SK-N-SH (cell line): ENCODE measurements around the gene BTN3A1. TPM values are rescaled to one million over a fixed set of nuclear protein-coding genes. Genes with fewer than 3 reads are reported as not detected.

ENCODE experiments used
- CTCF ChIA-PET: fragments of 300-600, 350-600 bp; formaldehyde crosslinking; extraction: SDS; loops from one replicate; lab custom pipeline; 2021; lab: Yijun Ruan, JAX
- POLR2A ChIA-PET: fragments of 350-600 bp; sonication (Branson Sonifier 250); formaldehyde crosslinking; extraction: SDS; loops from one replicate; lab custom pipeline; 2020; ENCODE audit warnings: antibody characterized with exemption, inconsistent platforms; lab: Yijun Ruan, JAX
- DNase-seq: peaks from one replicate; pipeline ENCODE4 v3.0.0; 2012
- H2AFZ ChIP-seq: fragments of 200-600 bp; sonication (generic); 2 replicates; pipeline ENCODE4 v1.8.1; 2016; ENCODE audit warnings: antibody characterized with exemption, mild to moderate bottlenecking, low read depth
- H3F3A ChIP-seq: fragments of 200-600 bp; sonication (generic); replicated peaks from 2 replicates; pipeline ENCODE3; 2016; ENCODE audit warnings: antibody characterized with exemption, mild to moderate bottlenecking; ENCODE audit not compliant: insufficient read depth
- H3K27ac ChIP-seq, 2 experiments: fragments of 200-500 bp in 1 of 2; fragments of 200-600 bp in 1 of 2; sonication (Bioruptor generic) in 1 of 2; sonication (generic), shearing (Covaris generic) in 1 of 2; 2 replicates each; pipeline versions ENCODE4 v1.5.1 to v1.6.1; 2014 to 2016; ENCODE audit warnings: low read depth in 2 of 2, inconsistent platforms in 1 of 2, low read length in 1 of 2, mild to moderate bottlenecking in 1 of 2, mixed read lengths in 1 of 2
- H3K27me3 ChIP-seq: fragments of 200-600 bp; sonication (generic), shearing (Covaris generic); 2 replicates; pipeline ENCODE4 v1.6.1; 2016; ENCODE audit warnings: mixed run types; ENCODE audit not compliant: insufficient read depth
- H3K36me3 ChIP-seq, 2 experiments: fragments of 200-500 bp in 1 of 2; fragments of 200-600 bp in 1 of 2; sonication (Bioruptor generic) in 1 of 2; sonication (generic) in 1 of 2; replicated peaks in 1 of 2; 2 replicates each; pipeline versions ENCODE3 to v1.5.1; 2014 to 2016; ENCODE audit warnings: low read length in 1 of 2, mild to moderate bottlenecking in 1 of 2; ENCODE audit not compliant: insufficient read depth in 2 of 2, control insufficient read depth in 1 of 2
- H3K4me1 ChIP-seq, 2 experiments: fragments of 200-500 bp in 1 of 2; fragments of 200-600 bp in 1 of 2; sonication (Bioruptor generic) in 1 of 2; sonication (generic), shearing (Covaris generic) in 1 of 2; 2 replicates each; pipeline versions ENCODE4 v1.5.1 to v1.6.1; 2014 to 2016; ENCODE audit warnings: low read depth in 1 of 2, low read length in 1 of 2, mixed run types in 1 of 2; ENCODE audit not compliant: insufficient read depth in 2 of 2, control insufficient read depth in 1 of 2
- H3K4me2 ChIP-seq: fragments of 200-600 bp; sonication (generic), shearing (Covaris generic); 2 replicates; pipeline ENCODE4 v1.6.1; 2017; ENCODE audit warnings: mixed run types
- H3K4me3 ChIP-seq, 2 experiments: fragments of 200-500 bp in 1 of 2; fragments of 200-600 bp in 1 of 2; sonication (Bioruptor generic) in 1 of 2; sonication (generic), shearing (Covaris generic) in 1 of 2; 2 replicates each; pipeline versions ENCODE4 v1.5.1 to v1.8.1; 2014 to 2016; ENCODE audit warnings: low read depth in 2 of 2, inconsistent platforms in 1 of 2, low read length in 1 of 2, mild to moderate bottlenecking in 1 of 2, mixed read lengths in 1 of 2, moderate library complexity in 1 of 2
- H3K79me2 ChIP-seq: fragments of 200-600 bp; sonication (generic); 2 replicates; pipeline ENCODE4 v1.8.1; 2017; ENCODE audit warnings: mild to moderate bottlenecking; ENCODE audit not compliant: insufficient read depth
- H3K9ac ChIP-seq: fragments of 200-600 bp; sonication (generic); 2 replicates; pipeline ENCODE4 v1.6.1; 2017; ENCODE audit warnings: mixed run types
- H3K9me2 ChIP-seq: fragments of 200-600 bp; sonication (generic); 2 replicates; pipeline ENCODE4 v1.6.1; 2017; ENCODE audit warnings: mixed run types
- H3K9me3 ChIP-seq: fragments of 200-600 bp; sonication (generic); 2 replicates; pipeline ENCODE4 v1.6.1; 2017; ENCODE audit warnings: mixed run types, mild to moderate bottlenecking, moderate library complexity
- H4K20me1 ChIP-seq: fragments of 200-600 bp; sonication (generic); 2 replicates; pipeline ENCODE4 v1.6.1; 2017; ENCODE audit warnings: mild to moderate bottlenecking, mixed run types; ENCODE audit not compliant: insufficient read depth
- CHD2 ChIP-seq: fragments of 150-350 bp; IDR thresholded peaks from 2 replicates; pipeline ENCODE4 v1.6.1; 2018; ENCODE audit warnings: low read length; ENCODE audit not compliant: partially characterized antibody
- ELF1 ChIP-seq: IDR thresholded peaks from 2 replicates; pipeline ENCODE4 v1.4.0; 2012
- EZH2phosphoT487 ChIP-seq: fragments of 200-600 bp; sonication (generic); IDR thresholded peaks from 2 replicates; pipeline ENCODE4 v1.6.1; 2017; ENCODE audit warnings: low read depth, mixed run types, mild to moderate bottlenecking, antibody characterized with exemption, moderate library complexity, borderline replicate concordance
- GABPA ChIP-seq: IDR thresholded peaks from 2 replicates; pipeline ENCODE4 v1.4.0; 2012; ENCODE audit warnings: low read depth, mild to moderate bottlenecking
- JUND ChIP-seq: IDR thresholded peaks from 2 replicates; pipeline ENCODE4 v1.4.0; 2012
- MEF2A ChIP-seq: IDR thresholded peaks from 2 replicates; pipeline ENCODE4 v1.4.0; 2012; ENCODE audit warnings: low read depth, borderline replicate concordance
- MXI1 ChIP-seq: IDR thresholded peaks from 2 replicates; pipeline ENCODE4 v1.6.1; 2012; ENCODE audit warnings: mild to moderate bottlenecking, low read depth, low read length, improper control_type of control experiment
- NFIC ChIP-seq: IDR thresholded peaks from 2 replicates; pipeline ENCODE4 v1.4.0; 2012; ENCODE audit warnings: borderline replicate concordance
- POLR2AphosphoS5 ChIP-seq: IDR thresholded peaks from 2 replicates; pipeline ENCODE4 v1.6.1; 2012; ENCODE audit warnings: low read depth, low read length
- RAD21 ChIP-seq: IDR thresholded peaks from 2 replicates; pipeline ENCODE4 v1.6.1; 2012; ENCODE audit warnings: mild to moderate bottlenecking, low read length
- TEAD4 ChIP-seq: IDR thresholded peaks from 2 replicates; pipeline ENCODE4 v1.4.0; 2012; ENCODE audit warnings: mild to moderate bottlenecking, borderline replicate concordance; ENCODE audit not compliant: insufficient read depth
- WGBS: methylation state at CpG from one replicate; pipeline ENCODE4 v1.1.6; 2017; ENCODE audit warnings: low lambda C conversion rate; 5-methylcytosine and 5-hydroxymethylcytosine counted together
- polyA plus RNA-seq, 3 experiments: library from polyadenylated mRNA; depleted of rRNA; stranded (reverse); fragments of >200 nt; gene quantifications; 2 replicates each; pipeline ENCODE4 v1.2.3, GENCODE V29; 2012
- TF ChIP-seq, protein P1 (sequence below): IDR thresholded peaks from 2 replicates; pipeline ENCODE4 v1.4.0; 2012; ENCODE audit warnings: low read depth, borderline replicate concordance
- TF ChIP-seq, protein P2 (sequence below): fragments of 200-600 bp; sonication (generic); IDR thresholded peaks from 2 replicates; pipeline ENCODE4 v1.6.1; 2017; ENCODE audit warnings: antibody characterized with exemption, mild to moderate bottlenecking, moderate library complexity
- TF ChIP-seq, protein P3 (sequence below): fragments of 150-350 bp; IDR thresholded peaks from 2 replicates; pipeline ENCODE4 v1.6.1; 2017; ENCODE audit warnings: antibody characterized with exemption, low read length, low read depth, borderline replicate concordance
- TF ChIP-seq, protein P4 (sequence below): IDR thresholded peaks from 2 replicates; pipeline ENCODE4; 2012
- TF ChIP-seq, protein P5 (sequence below): IDR thresholded peaks from 2 replicates; pipeline ENCODE4 v1.4.0; 2012; ENCODE audit warnings: low read depth

The BTN3A1 gene
- polyA plus RNA-seq, 1 of the 3 experiments (the other 2 are of a cell fraction), result 14.2 TPM

DNA sequence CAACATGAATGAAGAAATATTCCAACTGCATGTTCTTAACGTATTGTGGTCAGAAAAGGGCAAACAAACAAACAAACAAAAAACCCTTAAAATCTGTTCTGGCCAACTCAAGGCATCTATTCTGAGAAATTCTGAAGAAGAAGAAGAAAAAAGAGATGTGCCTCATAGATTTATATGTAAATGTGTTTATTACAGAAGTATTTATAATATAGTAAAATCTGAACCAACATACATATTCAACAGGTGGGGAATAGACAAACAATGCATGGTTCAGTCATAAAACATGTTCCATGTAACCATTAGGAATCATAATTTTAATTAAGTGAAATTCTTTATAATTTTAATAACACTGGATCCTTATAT lies 36.5 kb upstream of the BTN3A1 start:
- no peak for DNase-seq
- ChIA-PET POLR2A (no interaction called here), CTCF (interaction anchor here (0.7 to 1.3 kb wide), 2 partner anchors 12 to 24 kb away, joined by 3 to 5 read pairs; no protein-coding TSS in a partner anchor)
- no peaks in the 10 kb centered on the region for H3K27me3 ChIP-seq
- peak overlapping the region; percentile 74 for H3K9ac ChIP-seq
- peaks cover 12 to 16% of the 10 kb centered on the region in 2 experiments; a peak in 3 of 4 replicates for H3K4me1 ChIP-seq
- H3K4me3 ChIP-seq, result peak overlapping the region; percentile 56 to 77
- peaks cover 0 to 8% of the 10 kb centered on the region in 2 experiments for H3K36me3 ChIP-seq
- H3F3A ChIP-seq, result no peaks in the 10 kb centered on the region
- no peaks in the 10 kb centered on the region for H4K20me1 ChIP-seq
- H3K9me2 ChIP-seq, result no peaks in the 10 kb centered on the region
- peak overlapping the region; percentile 73 for H3K4me2 ChIP-seq
- 8% methylated on average over 1 of the region's 1 CpG for WGBS
- TF ChIP-seq TEAD4, result no peak
- no peak for TF ChIP-seq MEF2A
- TF ChIP-seq, protein P1, sequence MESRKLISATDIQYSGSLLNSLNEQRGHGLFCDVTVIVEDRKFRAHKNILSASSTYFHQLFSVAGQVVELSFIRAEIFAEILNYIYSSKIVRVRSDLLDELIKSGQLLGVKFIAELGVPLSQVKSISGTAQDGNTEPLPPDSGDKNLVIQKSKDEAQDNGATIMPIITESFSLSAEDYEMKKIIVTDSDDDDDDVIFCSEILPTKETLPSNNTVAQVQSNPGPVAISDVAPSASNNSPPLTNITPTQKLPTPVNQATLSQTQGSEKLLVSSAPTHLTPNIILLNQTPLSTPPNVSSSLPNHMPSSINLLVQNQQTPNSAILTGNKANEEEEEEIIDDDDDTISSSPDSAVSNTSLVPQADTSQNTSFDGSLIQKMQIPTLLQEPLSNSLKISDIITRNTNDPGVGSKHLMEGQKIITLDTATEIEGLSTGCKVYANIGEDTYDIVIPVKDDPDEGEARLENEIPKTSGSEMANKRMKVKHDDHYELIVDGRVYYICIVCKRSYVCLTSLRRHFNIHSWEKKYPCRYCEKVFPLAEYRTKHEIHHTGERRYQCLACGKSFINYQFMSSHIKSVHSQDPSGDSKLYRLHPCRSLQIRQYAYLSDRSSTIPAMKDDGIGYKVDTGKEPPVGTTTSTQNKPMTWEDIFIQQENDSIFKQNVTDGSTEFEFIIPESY, result no peak
- TF ChIP-seq MXI1, result no peak; the same call in 1 of the 2 replicates
- TF ChIP-seq GABPA, result no peak
- TF ChIP-seq, protein P2, sequence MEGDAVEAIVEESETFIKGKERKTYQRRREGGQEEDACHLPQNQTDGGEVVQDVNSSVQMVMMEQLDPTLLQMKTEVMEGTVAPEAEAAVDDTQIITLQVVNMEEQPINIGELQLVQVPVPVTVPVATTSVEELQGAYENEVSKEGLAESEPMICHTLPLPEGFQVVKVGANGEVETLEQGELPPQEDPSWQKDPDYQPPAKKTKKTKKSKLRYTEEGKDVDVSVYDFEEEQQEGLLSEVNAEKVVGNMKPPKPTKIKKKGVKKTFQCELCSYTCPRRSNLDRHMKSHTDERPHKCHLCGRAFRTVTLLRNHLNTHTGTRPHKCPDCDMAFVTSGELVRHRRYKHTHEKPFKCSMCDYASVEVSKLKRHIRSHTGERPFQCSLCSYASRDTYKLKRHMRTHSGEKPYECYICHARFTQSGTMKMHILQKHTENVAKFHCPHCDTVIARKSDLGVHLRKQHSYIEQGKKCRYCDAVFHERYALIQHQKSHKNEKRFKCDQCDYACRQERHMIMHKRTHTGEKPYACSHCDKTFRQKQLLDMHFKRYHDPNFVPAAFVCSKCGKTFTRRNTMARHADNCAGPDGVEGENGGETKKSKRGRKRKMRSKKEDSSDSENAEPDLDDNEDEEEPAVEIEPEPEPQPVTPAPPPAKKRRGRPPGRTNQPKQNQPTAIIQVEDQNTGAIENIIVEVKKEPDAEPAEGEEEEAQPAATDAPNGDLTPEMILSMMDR, result no peak
- no peak for TF ChIP-seq NFIC
- TF ChIP-seq, protein P3, sequence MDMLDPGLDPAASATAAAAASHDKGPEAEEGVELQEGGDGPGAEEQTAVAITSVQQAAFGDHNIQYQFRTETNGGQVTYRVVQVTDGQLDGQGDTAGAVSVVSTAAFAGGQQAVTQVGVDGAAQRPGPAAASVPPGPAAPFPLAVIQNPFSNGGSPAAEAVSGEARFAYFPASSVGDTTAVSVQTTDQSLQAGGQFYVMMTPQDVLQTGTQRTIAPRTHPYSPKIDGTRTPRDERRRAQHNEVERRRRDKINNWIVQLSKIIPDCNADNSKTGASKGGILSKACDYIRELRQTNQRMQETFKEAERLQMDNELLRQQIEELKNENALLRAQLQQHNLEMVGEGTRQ, result no peak
- TF ChIP-seq JUND, result no peak
- TF ChIP-seq CHD2, result no peak
- H3K79me2 ChIP-seq, result no peaks in the 10 kb centered on the region; the same call in 1 of the 2 replicates
- peak overlapping the region; percentile 89 to 92 for H3K27ac ChIP-seq
- H2AFZ ChIP-seq, result peak overlapping the region; percentile 90
- no peaks in the 10 kb centered on the region for H3K9me3 ChIP-seq

DNA sequence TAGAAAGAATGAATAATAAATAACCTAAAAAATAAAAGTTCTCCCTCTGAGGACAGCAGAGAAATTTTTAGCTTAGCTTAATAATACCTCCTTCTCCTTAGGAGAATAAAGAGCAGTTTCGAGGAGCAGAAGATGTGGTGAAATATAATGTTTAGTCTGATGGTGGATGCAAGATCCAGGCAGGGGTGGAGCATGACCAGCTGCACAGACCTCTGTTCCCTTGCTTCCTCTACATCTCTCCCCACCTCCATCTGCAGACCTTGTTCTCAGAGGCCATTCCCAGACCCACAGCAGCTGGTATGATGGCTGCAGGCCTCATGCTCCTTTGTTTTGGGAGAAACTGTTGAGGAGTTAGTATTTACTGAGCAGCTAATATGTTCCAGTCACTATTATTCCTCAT lies 35.6 kb upstream of the BTN3A1 start:
- Histone ChIP-seq H3K27ac (peak overlapping the region in 1 of 2 experiments; percentile 58; a peak in 2 of 4 replicates), H3K36me3 (peaks cover 0 to 8% of the 10 kb centered on the region in 2 experiments), H2AFZ (peak overlapping the region; percentile 90; the same call in 1 of the 2 replicates), H3K4me1 (peaks cover 12 to 16% of the 10 kb centered on the region in 2 experiments; a peak in 3 of 4 replicates), H3K4me2 (peak overlapping the region; percentile 73; the same call in 1 of the 2 replicates), H3K4me3 (peak overlapping the region in 1 of 2 experiments; percentile 77; a peak in 2 of 4 replicates), H3F3A (no peaks in the 10 kb centered on the region), H3K9ac (0 out of 2 replicates have a peak overlapping the region, but pooled peaks have one; percentile 74), H3K79me2 (no peaks in the 10 kb centered on the region; the same call in 1 of the 2 replicates), H3K9me2 (no peaks in the 10 kb centered on the region), H3K27me3 (no peaks in the 10 kb centered on the region), H4K20me1 (no peaks in the 10 kb centered on the region), H3K9me3 (no peaks in the 10 kb centered on the region)
- TF ChIP-seq POLR2AphosphoS5 (no peak), ELF1 (no peak), RAD21 (no peak), EZH2phosphoT487 (no peak)
- TF ChIP-seq, protein P1, result no peak
- TF ChIP-seq, protein P4, sequence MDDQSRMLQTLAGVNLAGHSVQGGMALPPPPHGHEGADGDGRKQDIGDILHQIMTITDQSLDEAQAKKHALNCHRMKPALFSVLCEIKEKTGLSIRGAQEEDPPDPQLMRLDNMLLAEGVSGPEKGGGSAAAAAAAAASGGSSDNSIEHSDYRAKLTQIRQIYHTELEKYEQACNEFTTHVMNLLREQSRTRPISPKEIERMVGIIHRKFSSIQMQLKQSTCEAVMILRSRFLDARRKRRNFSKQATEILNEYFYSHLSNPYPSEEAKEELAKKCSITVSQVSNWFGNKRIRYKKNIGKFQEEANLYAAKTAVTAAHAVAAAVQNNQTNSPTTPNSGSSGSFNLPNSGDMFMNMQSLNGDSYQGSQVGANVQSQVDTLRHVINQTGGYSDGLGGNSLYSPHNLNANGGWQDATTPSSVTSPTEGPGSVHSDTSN, result no peak
- TF ChIP-seq, protein P5, sequence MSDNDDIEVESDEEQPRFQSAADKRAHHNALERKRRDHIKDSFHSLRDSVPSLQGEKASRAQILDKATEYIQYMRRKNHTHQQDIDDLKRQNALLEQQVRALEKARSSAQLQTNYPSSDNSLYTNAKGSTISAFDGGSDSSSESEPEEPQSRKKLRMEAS, result no peak
- DNase-seq, result peak; percentile 46
- POLR2A ChIA-PET, result no interaction called here
- 80% methylated on average over 1 of the region's 1 CpG for WGBS
- CTCF ChIA-PET, result interaction anchor here (0.6 to 1.3 kb wide), 3 partner anchors 11 to 26 kb away, joined by 3 to 5 read pairs (median 3); no protein-coding TSS in a partner anchor
